GM23338 (cell line): Measurements from ENCODE around the gene CNPY4. TPM values are rescaled to one million over a fixed set of nuclear protein-coding genes. Genes with fewer than 3 reads are reported as not detected.

Source experiments
- ATAC-seq: fragments of 200-7000 bp; cut with Tn5 transposase; 3 replicates; pipeline ENCODE4 v1.9.1; 2020
- DNase-seq: peaks from one replicate; pipeline ENCODE4 v3.0.0-alpha.2; 2015; ENCODE audit warnings: low spot score
- H2AFZ ChIP-seq: fragments of 200-600 bp; sonication (generic); 2 replicates; pipeline ENCODE4 v1.8.0; 2016; ENCODE audit warnings: antibody characterized with exemption, mild to moderate bottlenecking, moderate library complexity
- H3F3A ChIP-seq: fragments of 200-600 bp; sonication (generic); replicated peaks from 2 replicates; pipeline ENCODE4 v1.8.0; 2017; ENCODE audit warnings: antibody characterized with exemption, mixed run types, low read depth
- H3K27ac ChIP-seq: fragments of 200-600 bp; sonication (generic); 2 replicates; pipeline ENCODE4 v1.6.1; 2016; ENCODE audit warnings: low read depth
- H3K27me3 ChIP-seq: fragments of 200-600 bp; sonication (generic); 2 replicates; pipeline ENCODE4 v1.8.0; 2016; ENCODE audit warnings: mild to moderate bottlenecking, mixed run types, moderate library complexity; ENCODE audit not compliant: insufficient read depth
- H3K36me3 ChIP-seq: fragments of 200-600 bp; sonication (generic); 2 replicates; pipeline ENCODE4 v1.8.0; 2016; ENCODE audit warnings: mild to moderate bottlenecking; ENCODE audit not compliant: insufficient read depth
- H3K4me1 ChIP-seq: fragments of 200-600 bp; sonication (generic); 2 replicates; pipeline ENCODE4 v1.8.0; 2016; ENCODE audit warnings: mild to moderate bottlenecking, moderate library complexity; ENCODE audit not compliant: insufficient read depth
- H3K4me2 ChIP-seq: fragments of 200-600 bp; sonication (generic); 2 replicates; pipeline ENCODE4 v1.7.1; 2017; ENCODE audit warnings: mixed run types
- H3K4me3 ChIP-seq: fragments of 200-600 bp; sonication (generic); 2 replicates; pipeline ENCODE4 v1.6.1; 2016; ENCODE audit warnings: mixed run types
- H3K79me2 ChIP-seq: fragments of 200-600 bp; sonication (generic); replicated peaks from 2 replicates; pipeline ENCODE4 v1.8.0; 2017; ENCODE audit warnings: mild to moderate bottlenecking; ENCODE audit not compliant: insufficient read depth
- H3K9me2 ChIP-seq: fragments of 200-600 bp; sonication (generic); 2 replicates; pipeline ENCODE4 v1.8.0; 2017; ENCODE audit not compliant: insufficient read depth
- H4K20me1 ChIP-seq: fragments of 200-600 bp; sonication (generic); replicated peaks from 2 replicates; pipeline ENCODE4 v1.8.0; 2017; ENCODE audit warnings: mild to moderate bottlenecking; ENCODE audit not compliant: insufficient read depth
- H3K27ac Mint-ChIP-seq: 2 replicates; pipeline ENCODE4 v1.8.0; 2020; ENCODE audit warnings: inconsistent platforms, mild to moderate bottlenecking, moderate library complexity, mixed read lengths
- H3K27me3 Mint-ChIP-seq: 3 replicates; pipeline ENCODE4 v1.8.0; 2022; ENCODE audit warnings: low read depth, mild to moderate bottlenecking, moderate library complexity, mixed read lengths, inconsistent platforms; ENCODE audit not compliant: insufficient read depth, poor library complexity
- H3K36me3 Mint-ChIP-seq: 3 replicates; pipeline ENCODE4 v1.8.0; 2021; ENCODE audit warnings: low read depth, mild to moderate bottlenecking, inconsistent platforms, moderate library complexity, mixed read lengths
- H3K4me1 Mint-ChIP-seq: 3 replicates; pipeline ENCODE4 v1.8.0; 2020; ENCODE audit warnings: mild to moderate bottlenecking, inconsistent platforms, mixed read lengths
- H3K4me3 Mint-ChIP-seq: 3 replicates; pipeline ENCODE4 v1.8.0; 2021; ENCODE audit warnings: moderate library complexity, mild to moderate bottlenecking, inconsistent platforms, mixed read lengths
- H3K9me3 Mint-ChIP-seq: 3 replicates; pipeline ENCODE4 v1.8.0; 2020; ENCODE audit warnings: moderate library complexity, mild to moderate bottlenecking, inconsistent platforms, mixed read lengths
- CREB1 ChIP-seq: fragments of 250-450 bp; sonication (Bioruptor Pico); IDR thresholded peaks from 2 replicates; pipeline ENCODE4 v1.5.0; 2020; ENCODE audit warnings: low read depth, mild to moderate bottlenecking, moderate library complexity
- CTCF ChIP-seq, 2 experiments: fragments of 200-600 bp in 1 of 2; sonication (generic) in 1 of 2; conservative IDR thresholded peaks; 2 replicates each; pipeline versions ENCODE4 v1.5.1 to v1.6.1; 2016 to 2017; ENCODE audit warnings: antibody characterized with exemption in 2 of 2, low read depth in 2 of 2, mild to moderate bottlenecking in 2 of 2, moderate library complexity in 1 of 2
- EZH2 ChIP-seq: fragments of 200-600 bp; sonication (generic); IDR thresholded peaks from one replicate; pipeline ENCODE4 v1.8.0; 2017; ENCODE audit warnings: antibody characterized with exemption, mild to moderate bottlenecking, low read depth; ENCODE audit not compliant: unreplicated experiment
- EZH2phosphoT487 ChIP-seq: fragments of 200-600 bp; sonication (generic); IDR thresholded peaks from one replicate; pipeline ENCODE4 v1.8.1; 2018; ENCODE audit warnings: antibody characterized with exemption; ENCODE audit not compliant: unreplicated experiment
- POLR2AphosphoS5 ChIP-seq: IDR thresholded peaks from 2 replicates; pipeline ENCODE4 v1.6.1; 2016; ENCODE audit warnings: antibody characterized with exemption, low read depth
- REST ChIP-seq: IDR thresholded peaks from one replicate; pipeline ENCODE4 v1.6.1; 2018; ENCODE audit warnings: antibody characterized with exemption; ENCODE audit not compliant: unreplicated experiment
- STAT1 ChIP-seq: IDR thresholded peaks from one replicate; pipeline ENCODE4 v1.6.1; 2016; ENCODE audit warnings: antibody characterized with exemption; ENCODE audit not compliant: unreplicated experiment
- ZNF462 ChIP-seq: fragments of 250-450 bp; sonication (Bioruptor Pico); IDR thresholded peaks from 2 replicates; pipeline ENCODE4 v1.5.0; 2020; ENCODE audit warnings: mild to moderate bottlenecking, moderate library complexity
- polyA plus RNA-seq: library from polyadenylated mRNA; unstranded; fragments of >200 nt; fragmentation: Nextera tagmentation; extraction: Ambion mirVana; gene quantifications from 2 replicates; pipeline ENCODE4 v1.2.1, GENCODE V29; 2016
- total RNA-seq: library from RNA; depleted of rRNA; stranded (reverse); fragments of >200 nt; shearing (Covaris generic); gene quantifications from 2 replicates; pipeline ENCODE4 v1.2.3, GENCODE V29; 2014

CNPY4 gene
- total and polyA plus RNA-seq, 2 experiments from 2014 or later: 10.7 to 12.0 TPM

GRCh38 chr7:100091411-100092181 lies 27.8 kb upstream of the CNPY4 start:
- H3K36me3 Mint-ChIP-seq: peaks cover 65% of the 10 kb centered on the region

More at GRCh38 chr7:100091411-100092181, 27.8 kb upstream of the CNPY4 start:
- H3K36me3 ChIP-seq: peaks cover 45% of the 10 kb centered on the region
- peaks cover 40% of the 10 kb centered on the region for H3K27me3 Mint-ChIP-seq
- peaks cover 34% of the 10 kb centered on the region for H4K20me1 ChIP-seq
- H3K79me2 ChIP-seq: peaks cover 15% of the 10 kb centered on the region
- peaks cover 6% of the 10 kb centered on the region for H3K4me1 ChIP-seq
- H3K27ac ChIP-seq: peak overlapping the region; percentile 88
- no peak overlapping the region for H2AFZ ChIP-seq
- DNase-seq: peak; percentile 74
- no peaks in the 10 kb centered on the region for H3K27me3 ChIP-seq
- H3K4me1 Mint-ChIP-seq: peaks cover 23% of the 10 kb centered on the region
- H3K4me2 ChIP-seq: no peak overlapping the region
- H3K9me2 ChIP-seq: no peaks in the 10 kb centered on the region
- peak overlapping the region; percentile 15; the same call in 1 of the 2 replicates for H3K27ac Mint-ChIP-seq
- H3K4me3 ChIP-seq: no peak overlapping the region
- peak; percentile 33 for ATAC-seq
- H3K9me3 Mint-ChIP-seq: no peaks in the 10 kb centered on the region
- peaks cover 79% of the 10 kb centered on the region for H3F3A ChIP-seq
- peak overlapping the region; percentile 93; the same call in 1 of the 3 replicates for H3K4me3 Mint-ChIP-seq
- TF ChIP-seq REST (no peak), CREB1 (no peak), STAT1 (no peak), EZH2 (no peak), ZNF462 (CRISPR knock-in tag) (no peak), CTCF (conservative IDR thresholded peaks at IDR 0.05; ENCODE audit: low read depth in 2 of 2) (peak; percentile 4 to 40; a peak in 2 of 4 replicates), EZH2phosphoT487 (no peak), POLR2AphosphoS5 (peak; percentile 45)
